Epithelial cell of esophagus (primary cell): Measurements from ENCODE around the gene LRRC75A.
"Not testable (repeated sequence)": the region's sequence is repeated elsewhere in the genome, so short reads cannot be mapped to it uniquely, and the experiment has no call there.

Experiments
- DNase-seq: peaks from one replicate; pipeline ENCODE4 v3.0.0; 2010; ENCODE audit warnings: low read depth
- H3K4me3 ChIP-seq: 2 replicates; pipeline ENCODE4 v1.5.1; 2011; ENCODE audit warnings: mild to moderate bottlenecking, low read length, control low read depth
- CTCF ChIP-seq: IDR thresholded peaks from 2 replicates; pipeline ENCODE4 v1.5.1; 2011; ENCODE audit warnings: low read depth, mild to moderate bottlenecking, low read length, control low read depth, inconsistent platforms; ENCODE audit not compliant: insufficient read depth; ENCODE audit errors: missing control alignments

LRRC75A gene, protein sequence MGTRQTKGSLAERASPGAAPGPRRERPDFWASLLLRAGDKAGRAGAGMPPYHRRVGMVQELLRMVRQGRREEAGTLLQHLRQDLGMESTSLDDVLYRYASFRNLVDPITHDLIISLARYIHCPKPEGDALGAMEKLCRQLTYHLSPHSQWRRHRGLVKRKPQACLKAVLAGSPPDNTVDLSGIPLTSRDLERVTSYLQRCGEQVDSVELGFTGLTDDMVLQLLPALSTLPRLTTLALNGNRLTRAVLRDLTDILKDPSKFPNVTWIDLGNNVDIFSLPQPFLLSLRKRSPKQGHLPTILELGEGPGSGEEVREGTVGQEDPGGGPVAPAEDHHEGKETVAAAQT

GRCh38 chr17:16491703-16492612 is at the start of gene LRRC75A:
Gene LRRC75A (minus strand): TSS chr17:16492193. CDS start chr17:16491990, 203 bp downstream.
- peak; percentile 41 for DNase-seq
- no peak for TF ChIP-seq CTCF
- H3K4me3 ChIP-seq = peak within 1 kb of the TSS; percentile 5

GRCh38 chr17:16537130-16537458 is 45.1 kb upstream of the LRRC75A start:
- no peak for TF ChIP-seq CTCF
- no peak overlapping the region for H3K4me3 ChIP-seq

DNA sequence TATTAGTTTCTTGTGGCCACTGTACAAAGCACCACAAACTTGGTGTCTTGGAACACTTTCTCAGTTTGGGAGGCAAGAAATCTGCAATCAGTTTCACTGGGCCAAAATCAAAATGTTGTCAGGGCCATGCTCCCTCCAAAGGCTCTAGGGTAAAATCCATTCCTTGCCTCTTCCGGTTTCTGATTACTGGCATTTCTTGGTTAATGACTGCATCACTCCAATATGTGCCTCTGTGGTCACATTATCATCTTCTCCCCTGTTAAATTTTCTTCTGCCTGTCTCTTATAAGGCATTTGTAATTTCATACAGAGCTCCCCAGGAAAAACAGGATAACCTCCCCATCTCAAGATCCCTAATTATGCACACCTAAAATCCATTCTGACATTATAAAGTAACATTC is 42.2 kb upstream of the LRRC75A start:
- TF ChIP-seq CTCF = no peak
- H3K4me3 ChIP-seq = no peak overlapping the region
- no peak for DNase-seq

More at GRCh38 chr17:16537130-16537458, 45.1 kb upstream of the LRRC75A start:
- DNase-seq = no peak

- TF ChIP-seq CTCF = no peak
- DNase-seq = no peak
These were observed 37.9 kb upstream of the LRRC75A start for GRCh38 chr17:16529906-16530305.

DNA sequence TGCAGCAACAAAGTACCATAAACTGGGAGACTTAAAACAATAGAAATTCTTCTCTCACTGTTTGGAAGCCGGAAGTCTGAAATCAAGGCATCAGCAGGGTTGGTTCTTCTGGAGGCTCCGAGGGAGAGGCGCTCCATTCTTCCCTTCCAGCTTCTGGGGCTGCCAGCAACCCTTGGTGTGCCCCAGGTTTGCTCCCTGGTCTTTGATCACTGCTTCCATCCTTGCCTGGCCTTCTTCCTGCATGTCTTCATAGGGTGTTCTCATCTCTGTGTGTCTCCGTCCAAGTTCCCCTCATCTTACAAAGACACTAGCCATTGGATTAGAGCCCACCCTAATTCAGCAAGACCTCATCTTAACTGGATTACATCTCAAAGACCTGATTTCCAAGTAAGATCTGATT is 35.3 kb upstream of the LRRC75A start:
- DNase-seq = no peak
- no peak overlapping the region for H3K4me3 ChIP-seq
- TF ChIP-seq CTCF = no peak

More at GRCh38 chr17:16529906-16530305, 37.9 kb upstream of the LRRC75A start:
- H3K4me3 ChIP-seq = no peak overlapping the region

DNA sequence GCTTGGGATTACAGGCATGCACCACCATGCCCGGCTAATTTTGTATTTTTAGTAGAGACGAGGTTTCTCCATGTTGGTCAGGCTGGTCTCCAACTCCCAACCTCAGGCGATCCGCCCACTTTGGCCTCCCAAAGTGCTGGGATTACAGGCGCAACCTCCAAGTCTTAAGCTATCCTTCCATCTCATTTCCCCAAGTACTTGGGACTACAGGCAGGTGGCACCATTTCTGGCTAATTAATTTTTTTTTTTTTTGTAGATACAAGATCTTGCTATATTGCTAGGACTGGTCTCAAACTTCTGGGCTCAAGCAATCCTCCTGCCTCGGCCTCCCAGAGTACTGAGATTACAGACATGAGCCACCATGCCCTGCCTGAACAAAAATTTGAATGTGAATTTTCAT is 33.6 kb upstream of the LRRC75A start:
- H3K4me3 ChIP-seq, DNase-seq: not testable (repeated sequence)
- peak; percentile 11 for TF ChIP-seq CTCF
